GM12891 (cell line): ENCODE results near the gene TYROBP.

Source experiments
- PAX5 ChIP-seq: IDR thresholded peaks from 2 replicates; pipeline ENCODE4 v1.6.1; 2011; ENCODE audit warnings: low read length, moderate library complexity, mild to moderate bottlenecking; ENCODE audit not compliant: insufficient read depth, severe bottlenecking
- POLR2A ChIP-seq: IDR thresholded peaks from 2 replicates; pipeline ENCODE4 v1.6.1; 2011; ENCODE audit warnings: low read depth, low read length, control low read depth
- POLR2AphosphoS5 ChIP-seq: IDR thresholded peaks from 2 replicates; pipeline ENCODE4 v1.6.1; 2011; ENCODE audit warnings: low read depth, low read length, control low read depth
- SPI1 ChIP-seq: IDR thresholded peaks from 2 replicates; pipeline ENCODE4 v1.6.1; 2011; ENCODE audit warnings: low read depth, low read length, control low read depth
- TAF1 ChIP-seq: IDR thresholded peaks from 2 replicates; pipeline ENCODE4 v1.6.1; 2011; ENCODE audit warnings: low read depth, low read length, control low read depth

DNA sequence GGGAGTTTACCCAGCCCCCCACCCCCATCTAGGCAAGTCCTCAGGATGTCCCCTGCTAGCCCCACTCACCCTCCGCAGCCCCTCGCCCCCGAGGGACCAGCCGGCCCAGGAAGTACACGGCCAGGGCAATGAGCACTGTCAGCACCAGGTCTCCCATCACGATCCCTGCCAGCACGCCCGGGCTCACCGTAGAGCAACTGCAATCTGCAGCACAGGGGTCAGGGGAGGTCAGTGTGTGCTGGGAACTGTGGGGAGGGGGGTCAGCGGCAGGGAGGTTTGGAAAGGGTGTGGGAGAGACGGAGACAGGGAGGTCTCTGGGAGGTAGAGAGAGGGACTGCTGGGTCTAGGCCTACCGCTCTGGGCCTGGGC, 734 bp downstream of the TYROBP start:
- no peak for TF ChIP-seq POLR2A
- no peak for TF ChIP-seq SPI1
- TF ChIP-seq TAF1, result no peak
- TF ChIP-seq POLR2AphosphoS5, result no peak
- TF ChIP-seq PAX5, result no peak
